Measurements from ENCODE around the gene BRAT1. TPM values are rescaled to one million over a fixed set of nuclear protein-coding genes. Genes with fewer than 3 reads are reported as not detected.

The BRAT1 gene
- total RNA-seq, 1 experiment from 2014 or later, result 53.9 TPM

GRCh38 chr7:2569421-2569820 lies 14.1 kb upstream of the BRAT1 start:
- Histone ChIP-seq H3K9me2 (ENCODE audit: insufficient read depth) (no peaks in the 10 kb centered on the region), H4K20me1 (ENCODE audit: insufficient read depth) (0 out of 2 replicates have a peak, but pooled peaks cover 11% of the 10 kb centered on the region), H3K27me3 (ENCODE audit: insufficient read depth, low read depth) (no peaks in the 10 kb centered on the region), H3K4me3 (no peak overlapping the region), H3K4me2 (no peak overlapping the region), H3K36me3 (ENCODE audit: low read depth) (no peaks in the 10 kb centered on the region), H3K79me2 (ENCODE audit: low read depth) (0 out of 2 replicates have a peak, but pooled peaks cover 6% of the 10 kb centered on the region), H3K27ac (no peak overlapping the region), H2AFZ (no peak overlapping the region), H3F3A (ENCODE audit: insufficient read depth, low read depth) (0 out of 2 replicates have a peak, but pooled peaks cover 6% of the 10 kb centered on the region), H3K4me1 (replicated peaks; ENCODE audit: insufficient read depth) (no peaks in the 10 kb centered on the region), H3K9me3 (ENCODE audit: insufficient read depth, low read depth) (no peaks in the 10 kb centered on the region)
- intact Hi-C loops (cut with micrococcal nuclease; ENCODE audit: unreplicated experiment), result no loop called here
- ChIA-PET POLR2A (ENCODE audit: unreplicated experiment) (no interaction called here), CTCF (no interaction called here)
- DNase-seq, result no peak
- TF ChIP-seq EZH2 (IDR thresholded peaks at IDR 0.05; ENCODE audit: low read depth) (no peak), CTCF (conservative IDR thresholded peaks at IDR 0.05) (no peak)
- BruUV-seq (replicated peaks), result no TSS peak

DNA sequence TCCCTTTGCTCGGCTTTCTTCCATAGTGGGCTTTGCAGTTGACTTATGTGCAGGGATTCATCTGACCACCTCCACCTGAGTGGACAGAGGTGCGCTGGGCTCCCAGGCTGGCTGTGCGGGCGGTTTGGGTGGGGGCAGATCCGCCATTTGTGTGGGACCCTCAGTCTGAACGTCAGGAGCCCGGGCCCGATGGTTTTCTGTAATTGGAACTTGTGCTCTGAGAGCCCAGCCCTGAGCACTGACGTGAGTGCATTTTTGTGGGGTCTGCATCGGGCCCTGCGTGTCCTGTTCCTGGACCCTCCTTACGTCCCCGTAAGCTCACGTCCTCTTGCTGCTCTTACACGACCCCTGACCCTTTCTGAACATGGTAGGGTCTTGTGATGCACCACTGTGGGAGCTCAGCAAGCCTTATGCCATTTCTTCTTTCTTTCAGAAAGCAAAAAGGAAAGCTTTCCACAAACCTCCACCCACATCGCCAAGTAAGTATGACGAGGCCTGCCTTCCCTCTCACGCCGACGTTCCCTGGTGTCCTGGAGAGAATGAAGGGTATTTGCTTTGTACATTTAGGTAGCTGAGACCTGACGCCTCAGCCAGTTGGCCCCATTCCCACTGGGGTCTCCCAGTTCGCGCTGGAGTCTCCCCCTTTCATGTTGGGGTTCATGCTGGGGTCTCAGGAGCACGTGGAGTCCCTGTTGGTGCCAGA lies 13.3 kb upstream of the BRAT1 start:
- intact Hi-C loops (cut with micrococcal nuclease; ENCODE audit: unreplicated experiment), result no loop called here
- DNase-seq, result no peak
- Histone ChIP-seq H3K36me3 (ENCODE audit: low read depth) (no peaks in the 10 kb centered on the region), H3K4me1 (replicated peaks; ENCODE audit: insufficient read depth) (no peaks in the 10 kb centered on the region), H3K4me3 (no peak overlapping the region), H3K79me2 (ENCODE audit: low read depth) (0 out of 2 replicates have a peak, but pooled peaks cover 11% of the 10 kb centered on the region), H3K27ac (no peak overlapping the region), H3K27me3 (ENCODE audit: insufficient read depth, low read depth) (no peaks in the 10 kb centered on the region), H3K4me2 (no peak overlapping the region), H4K20me1 (ENCODE audit: insufficient read depth) (0 out of 2 replicates have a peak, but pooled peaks cover 11% of the 10 kb centered on the region), H3K9me3 (ENCODE audit: insufficient read depth, low read depth) (no peaks in the 10 kb centered on the region), H3K9me2 (ENCODE audit: insufficient read depth) (no peaks in the 10 kb centered on the region), H3F3A (ENCODE audit: insufficient read depth, low read depth) (0 out of 2 replicates have a peak, but pooled peaks cover 6% of the 10 kb centered on the region), H2AFZ (no peak overlapping the region)
- no peak for TF ChIP-seq CTCF (conservative IDR thresholded peaks at IDR 0.05)
- no TSS peak for BruUV-seq (replicated peaks)
- POLR2A ChIA-PET (ENCODE audit: unreplicated experiment), result interaction anchor here (0.6 kb wide), 1 partner anchor 53 kb away, joined by 6 read pairs; no protein-coding TSS in a partner anchor
- CTCF ChIA-PET, result no interaction called here

- DNase-seq, result no peak
- no peak overlapping the region for H3K4me2 ChIP-seq
- TF ChIP-seq EZH2 (IDR thresholded peaks at IDR 0.05; ENCODE audit: low read depth) (no peak), CTCF (conservative IDR thresholded peaks at IDR 0.05) (peak; percentile 46)
- H3K36me3 ChIP-seq (ENCODE audit: low read depth), result no peaks in the 10 kb centered on the region
- H3K27me3 ChIP-seq (ENCODE audit: insufficient read depth, low read depth), result no peaks in the 10 kb centered on the region
- intact Hi-C loops (cut with micrococcal nuclease; ENCODE audit: unreplicated experiment), result no loop called here
- no peak overlapping the region for H2AFZ ChIP-seq
- no peaks in the 10 kb centered on the region for H3K9me2 ChIP-seq (ENCODE audit: insufficient read depth)
- H3K9me3 ChIP-seq (ENCODE audit: insufficient read depth, low read depth), result no peaks in the 10 kb centered on the region
- no peak overlapping the region for H3K27ac ChIP-seq
- peaks cover 9% of the 10 kb centered on the region; the same call in 1 of the 2 replicates for H3F3A ChIP-seq (ENCODE audit: insufficient read depth, low read depth)
- H3K4me3 ChIP-seq, result no peak overlapping the region
- H3K79me2 ChIP-seq (ENCODE audit: low read depth), result 0 out of 2 replicates have a peak, but pooled peaks cover 11% of the 10 kb centered on the region
- BruUV-seq (replicated peaks), result no TSS peak
- 0 out of 2 replicates have a peak, but pooled peaks cover 11% of the 10 kb centered on the region for H4K20me1 ChIP-seq (ENCODE audit: insufficient read depth)
- CTCF ChIA-PET, result no interaction called here
- no peaks in the 10 kb centered on the region for H3K4me1 ChIP-seq (replicated peaks; ENCODE audit: insufficient read depth)
- POLR2A ChIA-PET (ENCODE audit: unreplicated experiment), result no interaction called here
Measured at GRCh38 chr7:2567679-2568278, 12.5 kb upstream of the BRAT1 start.
